OCI-LY7 (cell line): ENCODE measurements around the gene ELK4. TPM values are rescaled to one million over a fixed set of nuclear protein-coding genes. Genes with fewer than 3 reads are reported as not detected.

Experiments used
- BruUV-seq: library from RNA; stranded (reverse); fragments of 400-500 nt; replicated peaks from 2 replicates; lab custom pipeline; 2021; lab: Mats Ljungman, UMichigan
- CTCF ChIA-PET: fragments of 300-600 bp; sonication (Branson Sonifier 250); formaldehyde crosslinking; loops from one replicate; lab custom pipeline; 2022; ENCODE audit warnings: antibody characterized with exemption; ENCODE audit not compliant: unreplicated experiment; lab: Charles Lee
- POLR2A ChIA-PET: fragments of 300-600 bp; sonication (Branson Sonifier 250); formaldehyde crosslinking; loops from one replicate; lab custom pipeline; 2022; ENCODE audit warnings: antibody characterized with exemption; lab: Charles Lee
- DNase-seq: peaks from one replicate; pipeline ENCODE4 v3.0.0-alpha.2; 2015; ENCODE audit warnings: low spot score
- H2AFZ ChIP-seq: fragments of 200-600 bp; sonication (generic), shearing (Covaris generic); 2 replicates; pipeline ENCODE4 v1.6.1; 2014; ENCODE audit warnings: mild to moderate bottlenecking, antibody characterized with exemption, low read length, moderate library complexity
- H3K27ac ChIP-seq: fragments of 200-600 bp; sonication (generic); 2 replicates; pipeline ENCODE4 v1.5.1; 2014; ENCODE audit warnings: mixed run types, low read depth, mild to moderate bottlenecking, moderate library complexity, low read length, inconsistent platforms; ENCODE audit not compliant: poor library complexity, severe bottlenecking
- H3K36me3 ChIP-seq: fragments of 200-600 bp; sonication (generic); 2 replicates; pipeline ENCODE4 v1.6.1; 2014; ENCODE audit warnings: mild to moderate bottlenecking, antibody characterized with exemption, low read length, moderate library complexity, mixed read lengths; ENCODE audit not compliant: insufficient read depth
- H3K4me1 ChIP-seq: fragments of 200-600 bp; sonication (generic); 2 replicates; pipeline ENCODE4 v1.5.1; 2014; ENCODE audit warnings: mild to moderate bottlenecking, low read length; ENCODE audit not compliant: insufficient read depth, poor library complexity, severe bottlenecking
- H3K4me2 ChIP-seq: fragments of 200-600 bp; sonication (generic); 2 replicates; pipeline ENCODE4 v1.6.1; 2014; ENCODE audit warnings: mild to moderate bottlenecking, low read length
- H3K4me3 ChIP-seq: fragments of 200-600 bp; sonication (generic); 2 replicates; pipeline ENCODE4 v1.5.1; 2014; ENCODE audit warnings: mild to moderate bottlenecking, low read depth, low read length; ENCODE audit not compliant: poor library complexity, severe bottlenecking
- H3K79me2 ChIP-seq: fragments of 200-600 bp; sonication (generic); 2 replicates; pipeline ENCODE4 v1.6.1; 2016; ENCODE audit warnings: low read depth, mild to moderate bottlenecking, low read length, moderate library complexity, mixed read lengths; ENCODE audit not compliant: insufficient read depth
- H3K9me2 ChIP-seq: fragments of 200-600 bp; sonication (generic); 2 replicates; pipeline ENCODE4 v1.6.1; 2016; ENCODE audit warnings: mild to moderate bottlenecking, low read length, mixed read lengths; ENCODE audit not compliant: insufficient read depth
- H3K9me3 ChIP-seq: fragments of 200-600 bp; sonication (generic); 2 replicates; pipeline ENCODE4 v1.6.1; 2014; ENCODE audit warnings: mild to moderate bottlenecking, mixed run types, low read length, mixed read lengths
- H4K20me1 ChIP-seq: fragments of 200-600 bp; sonication (generic); 2 replicates; pipeline ENCODE4 v1.6.1; 2014; ENCODE audit warnings: mild to moderate bottlenecking, antibody characterized with exemption, low read length, moderate library complexity, mixed read lengths; ENCODE audit not compliant: insufficient read depth
- EZH2phosphoT487 ChIP-seq: fragments of 200-600 bp; sonication (generic); IDR thresholded peaks from 2 replicates; pipeline ENCODE4 v1.6.1; 2018; ENCODE audit warnings: low read depth, borderline replicate concordance, mild to moderate bottlenecking, mixed run types, antibody characterized with exemption, low read length, moderate library complexity, mixed read lengths
- intact Hi-C: fragments of 100-400 bp; cut with micrococcal nuclease; formaldehyde crosslinking; loops from one replicate; pipeline ENCODE4 v1.10.0; 2022; ENCODE audit not compliant: unreplicated experiment
- total RNA-seq, 2 experiments: library from RNA; depleted of rRNA in 1 of 2; stranded (reverse); fragments of >200 nt in 1 of 2; shearing (Covaris generic) in 1 of 2; gene quantifications; 2 replicates each; pipeline ENCODE4 v1.2.3, GENCODE V29; 2014 to 2022
- TF ChIP-seq, protein P1 (sequence below): fragments of 200-600 bp; sonication (generic); conservative IDR thresholded peaks from 2 replicates; pipeline ENCODE4 v1.5.1; 2014; ENCODE audit warnings: mild to moderate bottlenecking, antibody characterized with exemption, low read length, moderate library complexity, mixed read lengths

ELK4 gene
- total RNA-seq, 2 experiments from 2014 or later = 26.4 to 88.3 TPM

DNA sequence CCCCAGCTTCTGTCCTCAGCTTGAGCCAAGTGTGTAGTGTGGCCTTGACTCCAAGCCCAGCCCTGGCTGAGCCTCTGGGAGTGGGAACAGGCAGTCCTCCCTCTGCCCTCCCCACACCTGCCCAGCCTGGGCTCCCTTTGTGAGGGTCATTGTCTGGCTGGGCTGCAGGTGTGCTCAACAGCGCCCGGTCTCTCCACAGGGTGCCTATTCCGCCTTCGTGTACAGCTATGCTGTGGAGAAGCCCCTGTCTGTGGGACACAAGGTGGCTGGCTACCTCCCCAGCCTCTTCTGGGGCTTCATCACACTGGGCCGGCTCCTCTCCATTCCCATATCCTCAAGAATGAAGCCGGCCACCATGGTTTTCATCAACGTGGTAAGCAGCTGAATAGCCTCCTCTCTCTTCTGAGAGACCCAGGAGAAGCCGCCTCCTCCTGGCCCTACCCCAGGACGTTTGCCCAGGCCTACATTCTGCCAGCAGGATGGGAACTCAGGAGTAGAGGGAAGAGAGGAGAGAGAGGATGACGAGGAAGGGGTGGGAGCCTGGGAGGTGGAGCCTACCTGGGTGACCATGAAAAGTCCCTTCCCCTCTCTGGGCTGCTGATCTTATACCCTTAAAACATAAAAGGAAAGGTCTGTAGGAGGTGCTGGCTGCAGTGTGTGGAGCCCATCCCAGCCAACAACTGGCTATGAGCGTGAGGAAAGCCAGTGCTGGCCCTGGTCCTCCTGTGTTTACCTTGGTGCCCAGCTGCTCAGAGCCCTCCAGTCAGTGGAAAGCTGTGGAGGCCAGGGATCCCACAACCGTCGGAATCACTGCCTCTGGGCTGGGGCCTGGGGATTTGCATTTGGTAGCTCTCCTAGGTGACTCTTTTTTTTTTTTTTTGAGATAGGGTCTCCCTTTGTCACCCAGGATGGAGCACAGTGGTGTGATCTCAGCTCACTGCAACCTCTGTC lies 45.7 kb downstream of the ELK4 start:
- H3K36me3 ChIP-seq = no peaks in the 10 kb centered on the region
- intact Hi-C loops = no loop called here
- H3K9me2 ChIP-seq = no peaks in the 10 kb centered on the region
- H3K9me3 ChIP-seq = no peaks in the 10 kb centered on the region
- H3K4me2 ChIP-seq = no peak overlapping the region
- ChIA-PET CTCF (interaction anchor here (0.6 kb wide), 1 partner anchor 57 kb away, joined by 3 read pairs; no protein-coding TSS in a partner anchor), POLR2A (no interaction called here)
- H3K27ac ChIP-seq = no peak overlapping the region
- no peak for DNase-seq
- no peaks in the 10 kb centered on the region for H4K20me1 ChIP-seq
- TF ChIP-seq EZH2phosphoT487 = no peak
- TF ChIP-seq, protein P1, sequence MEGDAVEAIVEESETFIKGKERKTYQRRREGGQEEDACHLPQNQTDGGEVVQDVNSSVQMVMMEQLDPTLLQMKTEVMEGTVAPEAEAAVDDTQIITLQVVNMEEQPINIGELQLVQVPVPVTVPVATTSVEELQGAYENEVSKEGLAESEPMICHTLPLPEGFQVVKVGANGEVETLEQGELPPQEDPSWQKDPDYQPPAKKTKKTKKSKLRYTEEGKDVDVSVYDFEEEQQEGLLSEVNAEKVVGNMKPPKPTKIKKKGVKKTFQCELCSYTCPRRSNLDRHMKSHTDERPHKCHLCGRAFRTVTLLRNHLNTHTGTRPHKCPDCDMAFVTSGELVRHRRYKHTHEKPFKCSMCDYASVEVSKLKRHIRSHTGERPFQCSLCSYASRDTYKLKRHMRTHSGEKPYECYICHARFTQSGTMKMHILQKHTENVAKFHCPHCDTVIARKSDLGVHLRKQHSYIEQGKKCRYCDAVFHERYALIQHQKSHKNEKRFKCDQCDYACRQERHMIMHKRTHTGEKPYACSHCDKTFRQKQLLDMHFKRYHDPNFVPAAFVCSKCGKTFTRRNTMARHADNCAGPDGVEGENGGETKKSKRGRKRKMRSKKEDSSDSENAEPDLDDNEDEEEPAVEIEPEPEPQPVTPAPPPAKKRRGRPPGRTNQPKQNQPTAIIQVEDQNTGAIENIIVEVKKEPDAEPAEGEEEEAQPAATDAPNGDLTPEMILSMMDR = no peak
- BruUV-seq = no TSS peak
- H3K79me2 ChIP-seq = no peaks in the 10 kb centered on the region
- H2AFZ ChIP-seq = no peak overlapping the region
- H3K4me1 ChIP-seq = peaks cover 24% of the 10 kb centered on the region
- H3K4me3 ChIP-seq = no peak overlapping the region

- Histone ChIP-seq H2AFZ (no peak overlapping the region; the same call in 1 of the 2 replicates), H3K4me1 (peaks cover 16% of the 10 kb centered on the region), H3K27ac (no peak overlapping the region), H3K4me3 (no peak overlapping the region), H3K36me3 (no peaks in the 10 kb centered on the region), H3K79me2 (no peaks in the 10 kb centered on the region), H4K20me1 (no peaks in the 10 kb centered on the region), H3K9me2 (no peaks in the 10 kb centered on the region), H3K4me2 (no peak overlapping the region), H3K9me3 (no peaks in the 10 kb centered on the region)
- CTCF ChIA-PET = interaction anchor here (1.9 kb wide), 1 partner anchor 126 kb away, joined by 4 read pairs; no protein-coding TSS in a partner anchor
- TF ChIP-seq EZH2phosphoT487 = no peak
- TF ChIP-seq, protein P1 = peak; percentile 17; the same call in 1 of the 2 replicates
- no peak for DNase-seq
- no TSS peak for BruUV-seq
- intact Hi-C loops = no loop called here
- POLR2A ChIA-PET = interaction anchor here (0.7 kb wide), 1 partner anchor 60 kb away, joined by 3 read pairs; no protein-coding TSS in a partner anchor
These were observed 46.5 kb downstream of the ELK4 start for GRCh38 chr1:205585169-205585834.
